Fibroblast of gingiva (primary cell): ENCODE measurements around the gene GRID1.

Experiments used
- DNase-seq: peaks from one replicate; pipeline ENCODE4 v3.0.0-alpha.2; 2011; ENCODE audit warnings: low read depth

GRID1 gene

DNA sequence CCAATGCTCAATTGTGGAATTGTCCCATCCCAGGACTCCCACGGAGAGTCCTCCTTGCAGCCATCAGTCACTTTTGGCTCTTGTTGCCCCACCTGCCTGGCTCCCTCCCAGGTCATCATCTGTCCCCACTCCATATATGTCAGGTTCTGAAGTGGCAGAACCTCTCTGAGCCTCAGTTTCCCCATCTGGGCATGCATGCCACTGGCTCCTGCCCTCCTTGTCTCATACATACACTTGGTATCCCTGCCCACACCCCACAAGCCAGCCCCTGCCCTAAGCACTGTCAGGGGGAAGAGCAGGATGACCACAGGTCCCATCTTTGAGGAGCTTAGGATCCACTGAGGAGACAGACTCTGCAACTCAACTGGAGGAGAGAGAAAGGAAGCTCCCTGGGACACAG lies 156.9 kb downstream of the GRID1 start:
- no peak for DNase-seq

DNA sequence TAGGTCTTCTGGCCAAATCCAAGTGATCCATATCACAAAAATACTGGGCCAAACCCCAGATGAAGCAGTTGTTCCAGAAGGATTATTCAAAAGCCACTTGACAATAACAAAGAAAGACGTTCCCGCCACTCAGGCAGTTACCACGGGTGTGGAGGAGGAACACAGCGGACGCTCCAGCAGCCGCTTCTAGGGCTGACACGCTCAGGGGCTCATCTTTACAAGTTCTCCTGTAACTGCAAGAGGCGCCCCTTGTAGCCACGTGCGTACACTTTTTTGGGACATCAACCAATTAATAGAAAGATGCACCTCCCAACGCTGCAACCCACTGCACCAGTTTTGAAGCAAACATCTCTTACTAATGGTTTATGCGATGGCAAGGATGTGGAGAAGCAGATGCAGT lies 159.4 kb downstream of the GRID1 start:
- no peak for DNase-seq

DNA sequence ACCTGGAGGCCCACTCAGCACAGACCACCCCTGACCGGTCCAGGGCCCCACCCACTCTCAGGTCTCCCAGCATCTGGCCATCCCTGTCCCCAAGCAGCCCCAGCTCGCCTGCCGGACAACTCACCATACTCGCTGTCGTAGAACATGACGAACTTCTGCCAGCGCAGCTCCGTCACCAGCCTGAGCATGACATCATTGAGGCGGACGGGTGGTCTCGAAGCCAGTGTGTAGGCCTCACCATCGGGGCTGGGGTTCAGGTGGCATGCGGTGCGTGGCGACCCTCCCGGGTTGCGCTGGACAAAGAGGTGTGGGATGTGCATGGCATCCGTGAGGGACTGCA lies 160.4 kb downstream of the GRID1 start:
- DNase-seq: no peak

DNA sequence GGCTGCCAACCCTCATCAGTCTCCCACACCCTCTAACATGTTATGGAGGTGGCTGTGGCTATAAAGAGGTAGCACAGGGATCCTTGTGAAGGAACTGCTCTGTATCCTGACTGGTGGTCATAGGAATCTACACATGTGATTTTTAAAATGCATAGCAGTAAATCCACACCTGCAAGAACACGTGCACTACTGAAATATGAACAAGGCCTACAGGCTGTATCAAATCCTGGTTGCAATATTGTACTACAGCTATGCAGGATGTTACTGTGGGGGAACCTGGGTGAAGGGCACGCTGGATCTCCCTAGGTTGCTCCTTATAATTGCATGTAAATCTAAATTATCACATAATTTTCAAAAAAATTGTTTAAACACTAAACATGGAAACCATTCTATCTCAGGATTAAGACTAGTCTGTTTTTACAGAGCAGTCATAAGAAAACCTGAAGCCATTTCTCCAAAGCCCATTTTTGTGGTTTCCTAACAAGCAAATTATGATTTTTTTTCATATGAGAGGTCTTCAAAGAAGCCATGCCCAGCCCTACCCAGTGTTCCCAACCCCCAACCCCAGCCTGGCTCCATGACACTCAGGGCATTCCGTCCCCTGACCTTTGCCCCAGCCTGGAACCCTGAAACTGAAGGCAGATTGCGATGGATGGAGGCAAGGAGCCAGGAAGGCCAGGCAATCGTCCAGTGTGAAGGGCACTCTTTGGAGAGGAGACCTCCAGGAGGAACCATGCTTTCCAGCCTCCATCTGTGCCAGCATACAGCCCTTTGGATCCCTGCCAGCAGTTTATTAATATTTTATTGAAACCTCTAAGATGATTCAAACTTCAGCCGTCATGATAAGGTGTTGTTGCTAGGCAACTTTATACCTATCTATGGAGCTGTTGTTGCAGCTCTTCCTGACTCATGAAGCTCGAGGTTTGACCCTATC lies 161.0 kb downstream of the GRID1 start:
- DNase-seq: no peak

DNA sequence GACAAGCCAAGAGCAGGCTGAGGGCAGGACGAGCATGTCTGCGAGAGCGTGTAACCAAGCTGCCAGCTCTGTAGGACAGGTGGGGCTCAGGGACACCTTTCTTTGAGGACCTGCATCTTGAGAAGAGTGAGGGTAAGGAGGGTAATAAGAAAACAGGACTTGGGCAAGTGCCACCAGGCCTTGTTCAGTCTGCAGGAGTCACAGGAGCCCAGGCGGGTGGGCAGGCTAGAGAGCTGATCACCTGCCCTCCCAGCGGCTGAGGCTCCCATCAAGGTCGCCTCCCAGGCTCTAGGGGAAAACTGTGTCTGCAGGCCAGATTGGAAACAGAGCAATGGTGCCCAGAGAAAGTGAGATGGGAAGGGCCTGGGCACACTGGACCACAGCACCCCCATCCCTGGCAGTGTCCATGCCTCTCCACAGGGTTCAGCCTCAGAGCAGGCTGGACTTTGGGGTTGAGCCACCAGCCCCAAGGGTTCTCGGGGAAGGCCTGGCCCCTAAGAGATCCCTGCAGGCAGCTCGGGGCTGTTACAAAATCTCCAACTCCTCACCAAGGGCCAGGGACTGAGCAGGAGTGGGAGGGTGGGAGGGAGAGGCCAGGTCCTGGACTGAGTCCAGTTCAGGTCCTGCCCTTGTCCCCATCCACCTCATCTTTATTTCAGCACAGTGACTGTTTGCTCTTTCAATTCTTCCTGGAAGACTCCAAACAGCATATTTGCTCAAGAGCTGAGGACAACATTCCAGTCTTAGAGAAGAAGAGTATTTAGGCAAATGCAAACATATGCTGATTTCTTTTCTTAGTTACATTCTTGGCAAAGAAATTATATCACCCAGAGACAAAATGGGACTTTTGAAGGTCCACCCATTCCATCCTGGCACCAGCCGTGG lies 161.9 kb downstream of the GRID1 start:
- no peak for DNase-seq

DNA sequence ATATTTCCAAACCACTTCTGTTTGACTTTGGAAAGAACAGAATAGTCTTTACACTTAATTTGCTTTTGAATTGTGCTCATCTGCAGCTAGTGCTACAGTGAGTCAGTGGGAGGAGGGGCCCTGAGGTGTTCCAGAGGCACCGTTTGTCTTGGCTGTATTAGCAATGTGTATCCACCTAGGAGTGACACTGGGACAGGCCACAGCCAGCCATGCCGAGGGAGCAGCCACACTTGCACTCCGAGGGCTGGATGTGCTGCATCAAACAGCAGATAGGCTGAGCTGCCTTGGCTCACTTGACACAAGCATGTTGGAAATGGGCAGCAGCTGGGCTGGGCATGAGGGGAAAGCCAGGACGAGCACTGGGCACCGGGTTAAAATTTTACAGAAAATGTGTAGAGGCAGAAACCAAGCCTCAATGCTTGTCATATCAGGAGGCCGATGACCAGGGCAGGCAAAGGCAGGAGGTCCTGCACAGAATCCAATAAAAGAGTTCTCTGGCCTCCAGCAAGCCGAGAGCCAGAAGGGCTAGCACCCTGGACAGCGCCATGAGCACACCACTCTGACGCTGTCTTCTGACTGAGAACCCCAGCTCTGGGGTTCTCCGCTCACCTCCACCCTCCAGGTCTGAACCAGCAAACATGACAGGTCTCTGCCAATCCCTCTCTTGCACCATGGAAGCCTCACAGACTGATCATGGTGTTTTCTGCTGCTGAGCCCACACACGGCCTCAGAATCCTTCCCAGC lies 163.3 kb downstream of the GRID1 start:
- DNase-seq: no peak

DNA sequence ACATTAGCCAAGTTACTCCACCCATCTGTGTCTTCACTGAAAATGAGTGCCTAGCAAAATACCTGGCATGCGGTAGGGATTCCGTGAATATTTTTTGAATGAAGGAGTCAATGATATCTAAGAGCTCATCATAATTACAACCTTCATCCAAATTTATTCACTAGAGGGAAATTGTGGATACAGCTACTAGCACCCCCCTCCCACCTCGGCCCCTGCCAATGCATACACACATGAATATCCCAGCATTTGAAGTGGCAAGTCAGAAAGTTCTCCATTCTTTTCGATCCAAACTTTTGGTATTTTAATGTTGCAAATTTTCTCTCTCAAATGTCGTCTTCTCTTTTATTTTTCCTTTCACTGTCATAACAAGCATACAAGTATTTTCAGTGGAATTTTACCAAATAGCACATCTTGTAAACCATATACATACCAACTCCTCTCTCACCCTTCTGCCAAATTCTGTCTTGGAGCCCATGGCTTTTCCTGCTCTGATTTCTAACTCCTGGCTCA lies 164.3 kb downstream of the GRID1 start:
- no peak for DNase-seq

DNA sequence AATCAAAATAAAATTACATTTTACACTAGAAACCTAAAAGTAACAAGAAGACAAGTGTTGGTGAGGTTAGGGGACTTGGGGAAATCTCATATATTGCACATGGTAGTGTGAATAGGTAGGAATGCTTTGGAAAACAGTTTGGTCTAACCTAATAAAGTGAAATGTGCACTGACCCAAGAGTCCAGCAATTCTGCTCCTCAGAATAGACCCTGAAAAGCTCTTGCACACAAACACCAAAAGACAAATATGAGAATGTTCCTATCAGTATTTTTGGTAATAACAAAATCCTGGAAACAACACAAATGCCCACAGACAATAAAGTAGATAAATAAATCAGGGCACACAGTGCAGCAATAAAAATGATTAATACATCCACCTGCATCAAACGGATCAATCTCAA lies 165.7 kb downstream of the GRID1 start:
- DNase-seq: no peak

DNA sequence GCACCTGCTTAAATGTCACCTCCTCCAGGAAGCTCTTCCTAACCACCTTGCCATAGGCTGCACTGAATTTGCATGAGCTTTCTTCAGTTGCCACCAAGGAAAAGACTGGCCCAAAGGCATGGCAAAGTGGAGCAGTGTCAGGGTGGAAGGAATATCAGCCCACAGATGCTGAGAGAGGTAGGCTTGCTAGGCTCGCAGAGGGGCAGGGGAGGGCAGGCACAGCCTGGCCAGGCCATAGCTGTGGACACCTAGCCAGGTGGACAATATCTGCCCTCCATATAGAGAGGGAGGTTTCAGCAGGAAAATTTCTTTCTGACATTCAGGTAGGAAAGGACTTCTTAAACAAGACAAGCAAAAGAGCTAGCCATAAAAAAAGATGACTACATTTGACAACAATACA lies 166.3 kb downstream of the GRID1 start:
- DNase-seq: no peak

DNA sequence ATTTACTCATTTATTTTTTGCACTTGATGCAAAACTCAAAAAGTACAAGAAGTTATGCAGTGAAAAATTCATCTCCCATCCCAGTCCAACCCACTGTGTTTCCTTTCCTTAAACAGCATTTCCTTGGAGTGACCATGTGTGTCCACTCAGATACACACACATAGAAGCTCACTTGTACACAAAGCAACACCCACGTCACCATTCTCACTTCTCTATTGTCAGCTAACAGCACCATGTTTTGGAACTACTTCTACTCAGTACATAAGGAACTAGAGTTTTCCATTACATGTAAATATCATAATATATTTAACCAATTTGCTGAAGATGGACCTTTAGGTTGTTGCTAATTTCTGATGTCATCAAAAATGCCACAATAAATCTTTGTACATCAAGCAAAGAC lies 167.6 kb downstream of the GRID1 start:
- DNase-seq: no peak

DNA sequence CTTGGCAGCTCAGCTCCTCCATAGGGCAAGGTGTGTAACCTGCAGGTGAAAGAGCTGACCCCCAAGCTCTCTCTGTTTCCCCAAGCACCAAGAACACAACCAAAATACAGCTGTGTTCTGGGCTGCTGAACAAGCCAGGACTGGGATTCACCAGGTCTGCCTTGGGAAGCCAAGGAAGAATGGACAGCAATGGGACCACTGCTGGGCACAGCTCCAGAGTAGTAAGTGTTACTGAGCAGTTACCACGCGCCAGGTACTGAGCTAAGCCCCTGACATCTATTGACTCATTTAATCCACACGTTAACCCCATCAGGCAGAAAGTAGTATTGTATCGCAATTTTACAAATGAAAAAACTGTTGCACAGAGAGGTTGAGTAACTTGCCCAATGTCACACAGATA lies 168.3 kb downstream of the GRID1 start:
- no peak for DNase-seq

DNA sequence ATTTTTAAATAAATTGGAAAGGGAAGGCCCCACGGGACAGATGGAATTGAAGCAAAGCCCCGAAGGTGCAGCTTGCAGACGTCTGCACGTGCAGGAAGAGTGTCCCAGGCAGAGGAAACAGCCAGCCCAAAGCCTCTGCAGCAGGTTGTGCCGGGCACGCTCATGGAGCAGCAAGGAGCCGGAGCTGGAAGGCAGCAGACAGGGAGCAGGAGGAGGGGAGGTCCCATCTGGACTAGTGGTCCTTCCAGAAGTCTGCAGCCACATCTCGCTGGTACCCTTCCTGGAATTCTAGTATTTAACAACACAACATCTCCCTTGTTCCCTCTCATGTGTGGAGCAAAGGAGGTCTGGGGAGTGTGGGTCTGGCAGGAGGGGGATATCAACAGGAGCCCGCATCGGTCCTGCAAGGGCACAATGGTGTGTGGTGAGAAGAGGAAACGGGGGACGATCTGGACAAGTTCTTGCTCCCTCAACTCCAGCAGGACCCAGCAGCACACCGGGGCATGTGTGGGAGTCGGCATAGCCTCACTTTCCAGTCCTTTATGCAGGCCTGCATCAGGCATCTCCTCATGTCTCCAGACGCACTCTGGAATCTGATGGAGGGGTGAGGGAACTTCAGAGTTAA lies 169.3 kb downstream of the GRID1 start:
- DNase-seq: no peak

DNA sequence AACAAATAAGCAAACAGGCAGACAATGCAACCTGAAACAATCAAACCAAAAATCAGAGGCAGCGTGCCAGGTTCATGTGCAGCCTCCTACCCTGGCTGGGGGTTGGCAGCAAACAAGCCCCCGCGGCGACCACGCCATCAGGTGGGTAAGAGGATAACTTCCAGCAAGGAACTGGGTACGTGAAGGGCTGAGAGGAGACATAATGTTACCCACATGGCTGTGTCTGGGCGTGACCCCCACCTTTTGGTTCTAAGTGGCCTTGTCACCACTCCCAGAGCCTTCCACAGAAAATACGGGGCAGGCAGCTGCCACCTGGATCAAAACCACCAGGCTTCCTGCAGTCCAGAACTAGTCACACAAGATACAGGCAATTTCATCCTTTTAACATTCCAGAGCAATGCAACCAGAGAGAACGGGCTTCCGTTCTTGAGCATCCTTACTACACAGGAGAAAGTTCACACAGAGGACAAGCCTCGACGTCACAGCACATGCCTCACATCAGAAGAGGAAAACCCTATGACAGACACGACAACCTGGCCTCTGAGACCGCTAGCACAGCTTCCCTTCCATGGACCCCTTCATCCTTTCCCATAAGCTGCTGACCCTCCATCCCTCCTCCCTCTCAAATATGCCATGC lies 171.0 kb downstream of the GRID1 start:
- DNase-seq: no peak

DNA sequence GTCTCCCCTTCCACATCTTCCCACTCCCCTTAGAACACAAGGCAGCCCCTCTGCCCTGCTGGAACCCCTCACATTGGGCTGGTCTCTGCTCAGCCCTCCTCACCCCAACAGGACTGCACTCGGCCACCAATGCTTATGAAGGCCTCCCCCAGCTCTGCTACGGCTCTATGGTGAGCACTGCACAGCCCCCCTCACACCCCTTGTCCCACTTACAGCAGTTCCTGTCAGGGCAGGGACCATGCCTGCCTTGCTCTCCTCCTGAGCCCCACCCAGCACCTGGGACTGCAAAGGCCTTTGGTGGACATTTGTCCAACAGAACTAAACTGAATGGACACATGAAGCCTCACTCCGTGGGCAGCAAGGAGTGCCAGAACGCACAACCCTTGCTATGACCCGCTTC lies 171.9 kb downstream of the GRID1 start:
- no peak for DNase-seq

DNA sequence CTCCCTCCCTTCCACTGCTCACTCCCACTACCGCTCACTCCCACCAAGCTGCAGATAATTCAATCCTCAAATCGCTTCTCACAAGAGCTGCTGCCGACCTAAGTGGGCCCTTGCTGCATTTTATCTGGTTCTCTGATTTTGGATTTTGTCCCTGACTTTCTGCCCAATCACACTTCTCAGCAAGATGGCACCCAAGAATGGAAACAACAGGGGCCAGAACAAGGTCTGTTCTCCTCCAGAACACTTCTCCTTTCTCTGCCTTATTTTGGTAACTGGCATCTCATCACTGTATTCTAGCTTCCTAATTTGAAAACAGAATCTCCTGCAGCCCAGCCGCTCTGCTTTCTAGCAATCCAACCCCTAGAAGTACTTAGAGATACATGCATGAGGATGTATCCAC lies 172.8 kb downstream of the GRID1 start:
- DNase-seq: no peak

DNA sequence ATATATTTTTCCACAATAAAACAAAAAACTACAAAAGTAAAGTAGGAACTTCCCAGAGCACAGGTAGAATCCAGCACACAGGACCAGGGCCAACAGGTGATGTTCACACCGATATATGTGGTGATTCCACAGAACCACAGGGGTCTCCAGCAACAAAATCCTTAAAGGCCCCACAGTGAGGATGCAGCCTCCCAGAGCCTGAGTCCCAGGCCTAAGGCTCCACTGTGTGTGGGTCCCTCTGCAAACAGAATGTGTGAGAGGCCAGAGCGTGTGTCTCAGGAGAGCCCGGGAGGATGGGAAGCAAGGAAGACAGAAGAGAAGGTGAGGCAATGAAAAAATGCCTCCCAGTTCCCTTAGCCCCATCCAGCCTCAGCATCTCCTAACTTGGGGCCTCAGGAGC lies 173.9 kb downstream of the GRID1 start:
- no peak for DNase-seq

DNA sequence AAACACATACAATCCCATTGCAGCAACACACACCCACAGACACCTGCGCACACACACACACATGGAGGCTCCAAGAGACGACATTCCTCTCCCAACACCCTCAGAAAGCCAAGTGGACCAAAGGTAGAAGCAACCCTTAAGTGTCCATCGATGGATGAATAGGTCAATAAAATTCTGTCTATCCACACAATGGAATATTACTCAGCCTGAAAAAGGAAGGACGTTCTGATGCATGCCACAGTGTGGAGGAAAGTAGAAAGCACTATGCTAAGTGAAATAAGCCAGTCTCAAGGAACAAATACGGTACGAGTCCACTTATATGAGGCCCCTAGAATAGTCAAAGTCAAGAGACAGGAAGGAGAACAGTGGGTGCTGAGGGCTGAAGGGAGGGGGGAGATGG lies 174.4 kb downstream of the GRID1 start:
- DNase-seq: no peak

DNA sequence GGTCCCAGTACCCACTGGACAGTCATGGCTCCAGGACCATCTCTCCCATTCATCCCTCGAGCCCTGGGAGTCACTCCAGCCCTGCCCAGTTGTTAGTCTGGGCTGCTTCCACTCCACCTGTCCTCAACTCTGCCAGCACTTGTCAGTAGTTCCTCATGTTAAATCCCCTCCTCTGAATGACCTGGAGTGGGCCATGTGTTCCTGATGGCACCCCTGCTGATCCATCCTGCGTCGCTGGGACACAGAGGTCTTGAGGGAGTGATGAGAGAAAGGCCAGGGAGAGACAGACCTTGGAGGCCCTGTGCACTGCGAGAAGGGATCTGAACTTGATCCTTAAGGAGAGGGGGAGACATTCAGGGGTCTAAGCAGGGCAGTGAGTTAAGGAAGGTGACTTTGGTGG lies 174.9 kb downstream of the GRID1 start:
- no peak for DNase-seq

DNA sequence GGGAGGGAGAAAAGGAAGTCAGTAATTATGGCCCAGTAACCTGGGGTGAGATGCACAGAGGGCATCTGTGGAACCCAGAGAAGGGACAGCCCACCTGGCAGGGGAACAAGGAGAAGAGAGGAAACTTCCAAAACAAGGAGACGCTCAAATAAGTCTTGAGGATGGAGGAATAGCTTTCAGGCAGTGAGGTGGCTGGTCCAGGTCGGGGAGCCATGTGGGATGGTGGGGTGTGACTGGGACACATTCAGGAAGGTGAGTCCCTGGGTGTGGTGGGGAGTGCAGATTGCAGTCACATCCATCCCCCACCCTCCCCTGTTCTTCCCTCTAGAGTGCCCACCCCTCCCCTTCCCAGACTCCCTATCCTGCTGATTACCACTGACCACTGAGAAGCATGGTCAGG lies 175.4 kb downstream of the GRID1 start:
- no peak for DNase-seq

DNA sequence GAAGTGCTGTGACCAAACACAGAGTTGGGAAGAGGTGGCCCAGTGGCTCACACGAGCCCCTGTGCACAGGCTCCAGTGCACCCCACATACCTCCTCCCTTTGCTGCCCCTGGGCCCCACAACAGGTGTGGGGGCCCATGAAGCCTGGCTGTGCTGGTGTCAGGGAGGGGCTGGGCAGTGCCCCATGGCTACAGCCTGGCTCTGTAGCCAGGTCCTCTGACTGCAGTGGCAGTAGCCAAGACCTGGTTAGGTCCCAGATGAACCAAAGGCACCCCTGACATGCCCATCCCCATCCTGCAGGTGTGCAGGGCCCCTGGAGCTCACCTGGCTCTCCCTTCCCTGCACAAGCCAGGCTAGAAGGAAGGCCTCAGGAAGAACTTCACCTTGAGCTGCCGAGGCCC lies 176.3 kb downstream of the GRID1 start:
- no peak for DNase-seq

DNA sequence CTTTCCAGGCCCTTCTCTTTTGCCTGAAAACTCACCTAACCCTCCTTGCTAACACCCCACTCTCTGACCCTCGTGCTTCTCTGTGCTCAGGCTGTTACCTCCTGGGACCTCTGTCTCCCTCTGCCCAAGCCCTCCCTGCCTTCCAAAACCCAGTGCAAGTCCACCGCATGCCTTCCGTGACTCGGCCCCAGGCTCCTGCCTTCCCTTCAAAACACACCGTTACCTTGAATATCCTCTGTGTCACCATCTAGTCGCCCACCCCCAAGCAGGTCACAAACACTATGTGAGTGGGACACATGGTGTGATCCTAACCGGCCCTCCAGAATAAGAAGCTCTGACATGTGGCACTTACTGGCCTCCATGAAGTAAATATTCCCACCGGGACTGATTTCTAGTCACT lies 176.7 kb downstream of the GRID1 start:
- DNase-seq: no peak
